Erythroblast (primary cell): Measurements from ENCODE around the gene ADCYAP1.

ENCODE experiments used
- GATA1 ChIP-seq: IDR thresholded peaks from 2 replicates; pipeline ENCODE4 v1.6.1; 2011; ENCODE audit warnings: low read depth, mild to moderate bottlenecking, control low read depth, low read length, moderate library complexity
- POLR2A ChIP-seq: IDR thresholded peaks from 2 replicates; pipeline ENCODE4 v1.6.1; 2011; ENCODE audit warnings: mild to moderate bottlenecking, low read length

GRCh38 chr18:936941-937340, 32.3 kb downstream of the ADCYAP1 start:
- TF ChIP-seq POLR2A (no peak), GATA1 (no peak)
